GM12878 (cell line): ENCODE measurements around the gene UST. TPM values are rescaled to one million over a fixed set of nuclear protein-coding genes. Genes with fewer than 3 reads are reported as not detected.

Source experiments
- ATAC-seq: fragments of 200-7000 bp; cut with Tn5 transposase; 3 replicates; pipeline ENCODE4 v1.9.1; 2020; ENCODE audit warnings: mild to moderate bottlenecking, moderate library complexity
- BruUV-seq: library from RNA; stranded (reverse); fragments of 400-500 nt; replicated peaks from 2 replicates; lab custom pipeline; 2021; lab: Mats Ljungman, UMichigan
- CTCF ChIA-PET: fragments of 300-600 bp; sonication (Branson Sonifier 250); formaldehyde crosslinking; extraction: SDS; loops from one replicate; lab custom pipeline; 2021; ENCODE audit warnings: inconsistent platforms; lab: Yijun Ruan, JAX
- POLR2A ChIA-PET: fragments of 350-600 bp; formaldehyde crosslinking; extraction: SDS; loops from one replicate; lab custom pipeline; 2021; ENCODE audit warnings: inconsistent platforms; lab: Charles Lee
- RAD21 ChIA-PET: fragments of 300-600 bp; sonication (Branson Sonifier 250); formaldehyde crosslinking; loops from one replicate; lab custom pipeline; 2023; ENCODE audit warnings: antibody characterized with exemption; ENCODE audit not compliant: unreplicated experiment; lab: Charles Lee
- SMC1A ChIA-PET: fragments of 300-600 bp; sonication (Branson Sonifier 250); formaldehyde crosslinking; loops from one replicate; lab custom pipeline; 2023; ENCODE audit not compliant: unreplicated experiment, uncharacterized antibody; lab: Charles Lee
- DNase-seq: peaks from one replicate; pipeline ENCODE4 v3.0.0-alpha.2; 2011; ENCODE audit warnings: low read depth, low spot score
- FAIRE-seq: peaks from 3 replicates; lab custom pipeline; 2011; peaks lifted over from hg19 to GRCh38; lab: Jason Lieb, UNC
- H2AFZ ChIP-seq: 2 replicates; pipeline ENCODE4 v1.6.0; 2011; ENCODE audit warnings: low read depth, low read length, control low read depth; ENCODE audit not compliant: control insufficient read depth
- H3K27ac ChIP-seq: 2 replicates; pipeline ENCODE4 v1.5.1; 2011; ENCODE audit warnings: control low read depth; ENCODE audit not compliant: control insufficient read depth, insufficient read depth
- H3K27me3 ChIP-seq, 2 experiments: replicated peaks in 1 of 2; 2 replicates each; pipeline versions ENCODE4 v1.6.0 to v1.6.1; 2011; ENCODE audit warnings: low read length in 1 of 2; ENCODE audit not compliant: control insufficient read depth in 2 of 2, insufficient read depth in 2 of 2
- H3K36me3 ChIP-seq, 2 experiments: 2 replicates each; pipeline ENCODE4 v1.5.1; 2011; ENCODE audit warnings: low read length in 1 of 2; ENCODE audit not compliant: control insufficient read depth in 2 of 2, insufficient read depth in 2 of 2
- H3K4me1 ChIP-seq: 2 replicates; pipeline ENCODE4 v1.6.1; 2011; ENCODE audit warnings: mild to moderate bottlenecking, low read length, moderate library complexity, mixed read lengths; ENCODE audit not compliant: control insufficient read depth, insufficient read depth
- H3K4me2 ChIP-seq: 2 replicates; pipeline ENCODE4 v1.6.0; 2011; ENCODE audit warnings: control low read depth; ENCODE audit not compliant: control insufficient read depth, insufficient read depth
- H3K4me3 ChIP-seq: fragments of 200-600 bp; sonication (generic); 2 replicates; pipeline ENCODE4 v1.5.1; 2016
- H3K79me2 ChIP-seq: 2 replicates; pipeline ENCODE4 v1.6.0; 2011; ENCODE audit warnings: low read length; ENCODE audit not compliant: control insufficient read depth, insufficient read depth
- H3K9ac ChIP-seq: 2 replicates; pipeline ENCODE4 v1.8.0; 2011; ENCODE audit warnings: low read length, control low read depth, mixed read lengths; ENCODE audit not compliant: control insufficient read depth, insufficient read depth
- H3K9me3 ChIP-seq: replicated peaks from 3 replicates; pipeline ENCODE4 v1.5.1; 2011; ENCODE audit warnings: mild to moderate bottlenecking, low read length; ENCODE audit not compliant: control insufficient read depth, insufficient read depth
- H4K20me1 ChIP-seq: 2 replicates; pipeline ENCODE4 v1.6.0; 2011; ENCODE audit not compliant: control insufficient read depth, insufficient read depth
- DPF2 ChIP-seq: fragments of 450-650 bp; IDR thresholded peaks from 2 replicates; pipeline ENCODE4 v1.6.1; 2017; ENCODE audit warnings: mild to moderate bottlenecking
- EP300 ChIP-seq, 2 experiments: fragments of 150-350 bp in 1 of 2; IDR thresholded peaks; 2 replicates each; pipeline ENCODE4 v1.6.1; 2011 to 2012; ENCODE audit warnings: low read depth in 2 of 2, low read length in 2 of 2, borderline replicate concordance in 1 of 2, improper control_type of control experiment in 1 of 2, inconsistent platforms in 1 of 2; ENCODE audit not compliant: control insufficient read depth in 1 of 2
- FOXK2 ChIP-seq: fragments of 450-650 bp; IDR thresholded peaks from 2 replicates; pipeline ENCODE4 v1.6.1; 2017; ENCODE audit warnings: mild to moderate bottlenecking, moderate library complexity
- HCFC1 ChIP-seq: fragments of 150-350 bp; IDR thresholded peaks from 2 replicates; pipeline ENCODE4 v1.6.1; 2014; ENCODE audit warnings: low read length
- HDAC2 ChIP-seq: fragments of 200-600 bp; sonication (generic); IDR thresholded peaks from 2 replicates; pipeline ENCODE4 v1.6.1; 2017
- IRF5 ChIP-seq: fragments of 450-650 bp; IDR thresholded peaks from 2 replicates; pipeline ENCODE4 v1.6.1; 2017; ENCODE audit warnings: borderline replicate concordance
- RB1 ChIP-seq: fragments of 450-650 bp; formaldehyde crosslinking; IDR thresholded peaks from 2 replicates; pipeline ENCODE4 v1.6.1; 2017; ENCODE audit warnings: mild to moderate bottlenecking, borderline replicate concordance
- TBL1XR1 ChIP-seq: IDR thresholded peaks from 2 replicates; pipeline ENCODE4 v1.6.1; 2012; ENCODE audit warnings: low read depth, low read length, improper control_type of control experiment
- TCF3 ChIP-seq: IDR thresholded peaks from 2 replicates; pipeline ENCODE4 v1.6.1; 2012; ENCODE audit warnings: low read depth, mild to moderate bottlenecking, low read length, borderline replicate concordance; ENCODE audit not compliant: insufficient read depth
- USF1 ChIP-seq: IDR thresholded peaks from 2 replicates; pipeline ENCODE4 v1.6.1; 2011; ENCODE audit warnings: borderline replicate concordance, low read depth, mild to moderate bottlenecking, moderate library complexity, mixed read lengths, low read length; ENCODE audit not compliant: insufficient read depth; ENCODE audit errors: extremely low read length
- WRNIP1 ChIP-seq: IDR thresholded peaks from 2 replicates; pipeline ENCODE4 v1.6.1; 2011; ENCODE audit warnings: low read depth, low read length, improper control_type of control experiment, borderline replicate concordance
- WGBS: methylation state at CpG from one replicate; pipeline ENCODE4 v1.1.6; 2016; ENCODE audit warnings: low lambda C conversion rate; ENCODE audit not compliant: insufficient replicate concordance, insufficient coverage; ENCODE audit errors: missing lambda C conversion rate; 5-methylcytosine and 5-hydroxymethylcytosine counted together
- in situ Hi-C: fragments of 300-500 bp; cut with MboI; formaldehyde crosslinking; loops from 9 replicates; pipeline ENCODE4 v1.14.3; 2018; ENCODE audit warnings: mixed read lengths
- intact Hi-C: fragments of 100-400 bp; cut with micrococcal nuclease; formaldehyde crosslinking; loops from one replicate; pipeline ENCODE4 v1.14.2; 2022; ENCODE audit not compliant: unreplicated experiment
- polyA plus RNA-seq, 11 experiments: library from polyadenylated mRNA; depleted of rRNA in 4 of 11; unstranded in 6 of 11; stranded (reverse) in 5 of 11; fragments of >200 nt; fragmentation: Nextera tagmentation in 4 of 11; fragmentation: Illumina TruSeq in 1 of 11; extraction: Ambion mirVana in 4 of 11; extraction: Trizol in 1 of 11; gene quantifications; 1 replicate in 1 of 11; 2 replicates in 10 of 11; pipeline versions ENCODE4 v1.2.1 to v1.2.3, GENCODE V29; 2011 to 2016; ENCODE audit warnings: inconsistent platforms in 2 of 11, missing spikeins in 2 of 11, low read depth in 1 of 11
- total RNA-seq, 4 experiments: library from RNA; depleted of rRNA in 3 of 4; stranded (reverse); fragments of >200 nt in 3 of 4; fragmentation: Illumina TruSeq in 1 of 4; extraction: Trizol in 1 of 4; gene quantifications; 2 replicates each; pipeline versions ENCODE4 v1.2.1 to v1.2.3, GENCODE V29; 2013 to 2021

UST gene
- total and polyA plus RNA-seq, 10 of the 15 experiments (the other 5 are each of a cell fraction or from before 2014, with no cell fraction given): 0.74 to 43.3 (median 2.2) TPM

GRCh38 chr6:149006671-149007070 is 259.8 kb downstream of the UST start:
- H3K4me3 ChIP-seq: no peak overlapping the region
- CTCF ChIA-PET: no interaction called here
- ATAC-seq (no peak), DNase-seq (no peak), FAIRE-seq (no peak)
- no peak overlapping the region for H3K9ac ChIP-seq
- in situ Hi-C loops (no loop called here), intact Hi-C loops (no loop called here)
- POLR2A ChIA-PET: no interaction called here
- H4K20me1 ChIP-seq: no peaks in the 10 kb centered on the region
- H3K4me1 ChIP-seq: no peaks in the 10 kb centered on the region
- H2AFZ ChIP-seq: no peak overlapping the region
- BruUV-seq: no TSS peak
- no peaks in the 10 kb centered on the region for H3K27me3 ChIP-seq
- H3K36me3 ChIP-seq: no peaks in the 10 kb centered on the region
- H3K79me2 ChIP-seq: no peaks in the 10 kb centered on the region
- TF ChIP-seq HCFC1: no peak
- no peak for TF ChIP-seq WRNIP1
- TF ChIP-seq TBL1XR1: no peak
- TF ChIP-seq RB1: no peak
- TF ChIP-seq IRF5: no peak
- TF ChIP-seq TCF3: no peak
- no peak for TF ChIP-seq USF1
- no peak for TF ChIP-seq DPF2
- TF ChIP-seq HDAC2: no peak
- TF ChIP-seq EP300 (IDR thresholded peaks at IDR 0.05; ENCODE audit: borderline replicate concordance in 1 of 2, control insufficient read depth in 1 of 2, low read depth in 2 of 2, low read length in 2 of 2): no peak
- TF ChIP-seq FOXK2: no peak
- no peak overlapping the region for H3K4me2 ChIP-seq
- SMC1A ChIA-PET: no interaction called here
- 47% methylated on average over 3 of the region's 3 CpGs for WGBS
- no peak overlapping the region for H3K27ac ChIP-seq
- H3K9me3 ChIP-seq: peaks cover under 1% of the 10 kb centered on the region; the same call in 1 of the 3 replicates
- RAD21 ChIA-PET: no interaction called here
